Adipocyte (in vitro differentiated cells): ENCODE measurements around the gene NDUFC2.
"Not testable (repeated sequence)": the region's sequence is repeated elsewhere in the genome, so short reads cannot be mapped to it uniquely, and the experiment has no call there.

ENCODE experiments used
- DNase-seq: peaks from one replicate; pipeline ENCODE4 v3.0.0-alpha.2; 2015; ENCODE audit warnings: low read depth
- H3K27me3 ChIP-seq: replicated peaks from 2 replicates; pipeline ENCODE4 v1.7.0; 2013; ENCODE audit warnings: mild to moderate bottlenecking, low read length, moderate library complexity; ENCODE audit not compliant: control insufficient read depth, insufficient read depth
- H3K36me3 ChIP-seq: 2 replicates; pipeline ENCODE4 v1.7.0; 2013; ENCODE audit warnings: low read length, mild to moderate bottlenecking, moderate library complexity; ENCODE audit not compliant: control insufficient read depth, insufficient read depth, severe bottlenecking
- H3K4me1 ChIP-seq: 2 replicates; pipeline ENCODE4 v1.7.0; 2013; ENCODE audit warnings: mild to moderate bottlenecking, low read length, moderate library complexity; ENCODE audit not compliant: control insufficient read depth, insufficient read depth
- H3K4me3 ChIP-seq: 2 replicates; pipeline ENCODE4 v1.7.0; 2013; ENCODE audit warnings: mild to moderate bottlenecking, low read length, moderate library complexity
- H3K9ac ChIP-seq: 2 replicates; pipeline ENCODE4 v1.7.0; 2013; ENCODE audit warnings: mild to moderate bottlenecking, low read length, moderate library complexity
- H3K9me3 ChIP-seq: 2 replicates; pipeline ENCODE4 v1.7.0; 2013; ENCODE audit warnings: mild to moderate bottlenecking, low read length, moderate library complexity; ENCODE audit not compliant: control insufficient read depth

The NDUFC2 gene

GRCh38 chr11:78078218-78079167, 1.2 kb downstream of the NDUFC2 start:
- DNase-seq, result no peak
- Histone ChIP-seq H3K27me3 (no peaks in the 10 kb centered on the region), H3K4me3 (peak overlapping the region; percentile 85), H3K9ac (peak overlapping the region; percentile 94), H3K9me3 (no peaks in the 10 kb centered on the region), H3K36me3 (no peaks in the 10 kb centered on the region), H3K4me1 (peaks cover 38% of the 10 kb centered on the region)

GRCh38 chr11:78077592-78077991, 2.1 kb downstream of the NDUFC2 start:
- not testable (repeated sequence) for H3K27me3 ChIP-seq, DNase-seq, H3K36me3 ChIP-seq, H3K9me3 ChIP-seq
- Histone ChIP-seq H3K4me1 (peaks cover 38% of the 10 kb centered on the region), H3K9ac (peak overlapping the region; percentile 94), H3K4me3 (peak overlapping the region; percentile 85)

- Histone ChIP-seq H3K4me1 (peaks cover 38% of the 10 kb centered on the region), H3K9me3 (no peaks in the 10 kb centered on the region), H3K4me3 (peak overlapping the region; percentile 85), H3K27me3 (no peaks in the 10 kb centered on the region), H3K9ac (no peak overlapping the region), H3K36me3 (peaks cover 8% of the 10 kb centered on the region)
- DNase-seq, result no peak
Measured at GRCh38 chr11:78076733-78077403, 2.8 kb downstream of the NDUFC2 start.

GRCh38 chr11:78074756-78075155, 4.9 kb downstream of the NDUFC2 start:
- no peak overlapping the region for H3K4me3 ChIP-seq
- H3K4me1 ChIP-seq, result peaks cover 39% of the 10 kb centered on the region
- H3K27me3 ChIP-seq, result no peaks in the 10 kb centered on the region
- H3K36me3 ChIP-seq, result peaks cover 29% of the 10 kb centered on the region
- no peaks in the 10 kb centered on the region for H3K9me3 ChIP-seq
- DNase-seq, result no peak
- no peak overlapping the region for H3K9ac ChIP-seq

GRCh38 chr11:78072455-78072854, 7.2 kb downstream of the NDUFC2 start:
- no peak for DNase-seq
- Histone ChIP-seq H3K36me3 (peaks cover 50% of the 10 kb centered on the region), H3K4me1 (peaks cover 36% of the 10 kb centered on the region), H3K27me3 (no peaks in the 10 kb centered on the region), H3K9me3 (no peaks in the 10 kb centered on the region), H3K9ac (no peak overlapping the region), H3K4me3 (no peak overlapping the region)

- Histone ChIP-seq H3K9ac (no peak overlapping the region), H3K4me1 (peaks cover 29% of the 10 kb centered on the region), H3K36me3 (peaks cover 52% of the 10 kb centered on the region), H3K27me3 (no peaks in the 10 kb centered on the region), H3K4me3 (no peak overlapping the region), H3K9me3 (no peaks in the 10 kb centered on the region)
- no peak for DNase-seq
Measured at GRCh38 chr11:78071717-78072116, 7.9 kb downstream of the NDUFC2 start.

GRCh38 chr11:78070621-78071020, 9.0 kb downstream of the NDUFC2 start:
- no peaks in the 10 kb centered on the region for H3K27me3 ChIP-seq
- H3K9me3 ChIP-seq, result no peaks in the 10 kb centered on the region
- DNase-seq, result no peak
- H3K4me1 ChIP-seq, result peaks cover 19% of the 10 kb centered on the region
- H3K36me3 ChIP-seq, result peaks cover 52% of the 10 kb centered on the region
- no peak overlapping the region for H3K4me3 ChIP-seq
- H3K9ac ChIP-seq, result no peak overlapping the region

GRCh38 chr11:78069465-78069864, 10.2 kb downstream of the NDUFC2 start:
- no peak overlapping the region for H3K4me3 ChIP-seq
- peaks cover 18% of the 10 kb centered on the region for H3K4me1 ChIP-seq
- no peaks in the 10 kb centered on the region for H3K27me3 ChIP-seq
- peak overlapping the region; percentile 20 for H3K9ac ChIP-seq
- no peak for DNase-seq
- peaks cover 52% of the 10 kb centered on the region for H3K36me3 ChIP-seq
- no peaks in the 10 kb centered on the region for H3K9me3 ChIP-seq

GRCh38 chr11:78067704-78068103, 12.0 kb downstream of the NDUFC2 start:
- H3K9me3 ChIP-seq, result no peaks in the 10 kb centered on the region
- H3K4me1 ChIP-seq, result peaks cover 28% of the 10 kb centered on the region
- H3K36me3 ChIP-seq, result peaks cover 49% of the 10 kb centered on the region
- no peak overlapping the region for H3K4me3 ChIP-seq
- no peaks in the 10 kb centered on the region for H3K27me3 ChIP-seq
- no peak overlapping the region for H3K9ac ChIP-seq
- no peak for DNase-seq

GRCh38 chr11:78066471-78066870, 13.2 kb downstream of the NDUFC2 start:
- Histone ChIP-seq H3K27me3 (no peaks in the 10 kb centered on the region), H3K9me3 (no peaks in the 10 kb centered on the region), H3K4me3 (no peak overlapping the region), H3K4me1 (peaks cover 37% of the 10 kb centered on the region), H3K9ac (no peak overlapping the region), H3K36me3 (peaks cover 40% of the 10 kb centered on the region)
- no peak for DNase-seq

GRCh38 chr11:78065203-78065602, 14.5 kb downstream of the NDUFC2 start:
- Histone ChIP-seq H3K27me3 (no peaks in the 10 kb centered on the region), H3K4me3 (peak overlapping the region; percentile 80), H3K9ac (peak overlapping the region; percentile 78), H3K4me1 (peaks cover 44% of the 10 kb centered on the region), H3K9me3 (no peaks in the 10 kb centered on the region), H3K36me3 (peaks cover 27% of the 10 kb centered on the region)
- DNase-seq, result no peak
